ENCODE data around the gene SRC. TPM values are rescaled to one million over a fixed set of nuclear protein-coding genes. Genes with fewer than 3 reads are reported as not detected.

SRC gene
- total RNA-seq, 1 experiment from 2014 or later, result 42.3 TPM

GRCh38 chr20:37453836-37454235 lies 107.9 kb downstream of the SRC start (continued):
- TF ChIP-seq YY1 (IDR thresholded peaks at IDR 0.05; ENCODE audit: extremely low read depth, insufficient replicate concordance, low read depth, low read length), result no peak

GRCh38 chr20:37454636-37455385 lies 108.9 kb downstream of the SRC start:
- ATAC-seq, result no peak
- Histone ChIP-seq H3K4me2 (ENCODE audit: low read length) (no peak overlapping the region), H3K36me3 (ENCODE audit: control insufficient read depth in 1 of 2, insufficient read depth in 2 of 2, low read length in 2 of 2) (no peaks in the 10 kb centered on the region), H3K9me2 (ENCODE audit: insufficient read depth) (no peaks in the 10 kb centered on the region), H3K9ac (ENCODE audit: low read length) (no peak overlapping the region), H3K4me3 (replicated peaks in 1 of 2; ENCODE audit: low read depth in 1 of 2, low read length in 2 of 2) (no peak overlapping the region), H3K27me3 (ENCODE audit: insufficient read depth, low read length) (peaks cover 16% of the 10 kb centered on the region), H3K79me2 (ENCODE audit: insufficient read depth, low read length) (no peaks in the 10 kb centered on the region), H2AFZ (ENCODE audit: low read depth, low read length, poor library complexity, severe bottlenecking) (no peak overlapping the region), H3K4me1 (ENCODE audit: control insufficient read depth in 1 of 2, insufficient read depth in 2 of 2, low read length in 2 of 2) (no peaks in the 10 kb centered on the region), H4K20me1 (ENCODE audit: insufficient read depth) (no peaks in the 10 kb centered on the region), H3K27ac (ENCODE audit: low read depth, low read length) (no peak overlapping the region), H3K9me3 (ENCODE audit: control insufficient read depth in 1 of 2, insufficient read depth in 1 of 2, low read depth in 1 of 2, low read length in 2 of 2) (peaks cover 9 to 12% of the 10 kb centered on the region in 2 experiments; a peak in 2 of 4 replicates)
- TF ChIP-seq POLR2AphosphoS5 (IDR thresholded peaks at IDR 0.05; ENCODE audit: low read depth, low read length), result no peak
- TF ChIP-seq POLR2A (IDR thresholded peaks at IDR 0.05; ENCODE audit: borderline replicate concordance, extremely low read depth, insufficient read depth, insufficient read length), result no peak
- TF ChIP-seq SIN3A (IDR thresholded peaks at IDR 0.05; ENCODE audit: low read depth), result no peak
- no peak for TF ChIP-seq ATF3 (IDR thresholded peaks at IDR 0.05)
- no peak for TF ChIP-seq ZBTB33 (IDR thresholded peaks at IDR 0.05; ENCODE audit: extremely low read depth, insufficient replicate concordance, low read length)
- RAD21 ChIA-PET (ENCODE audit: low non-redundant PET in 1 of 2, low total read pairs in 2 of 2, uncharacterized antibody in 2 of 2, unreplicated experiment in 2 of 2), result no interaction called here
- DNase-seq (ENCODE audit: low read depth, low spot score), result no peak
- BruUV-seq (replicated peaks), result no TSS peak
- POLR2A ChIA-PET, result no interaction called here
- intact Hi-C loops (cut with micrococcal nuclease), result no loop called here
- CTCF ChIA-PET, result no interaction called here

Other genes starting within 250 kb of the SRC start
- 220 TPM for gene RPN2, start 166.8 kb upstream of the SRC start, total RNA-seq (2021; ENCODE audit: unreplicated experiment)
- gene MROH8, start 166.6 kb upstream of the SRC start, total RNA-seq (2021; ENCODE audit: unreplicated experiment), result 0.79 TPM
- gene GHRH, start 84.3 kb upstream of the SRC start, total RNA-seq (2021; ENCODE audit: unreplicated experiment), result not detected
- 47.9 TPM for gene MANBAL, start 56.5 kb upstream of the SRC start, total RNA-seq (2021; ENCODE audit: unreplicated experiment)
- not detected for gene NNAT, start 175.1 kb downstream of the SRC start, total RNA-seq (2021; ENCODE audit: unreplicated experiment)
- gene BLCAP, start 181.7 kb downstream of the SRC start, total RNA-seq (2021; ENCODE audit: unreplicated experiment), result 27.5 TPM

Measured in HCT116 (cell line).